HG02678 (cell line): Measurements from ENCODE around the gene COBL.
"Not testable (repeated sequence)": the region's sequence is repeated elsewhere in the genome, so short reads cannot be mapped to it uniquely, and the experiment has no call there.

Experiments
- ATAC-seq: cut with Tn5 transposase; IDR thresholded peaks from one replicate; pipeline ENCODE4 v1.9.1; 2021; ENCODE audit warnings: mild to moderate bottlenecking, moderate library complexity; ENCODE audit not compliant: unreplicated experiment

The COBL gene

DNA sequence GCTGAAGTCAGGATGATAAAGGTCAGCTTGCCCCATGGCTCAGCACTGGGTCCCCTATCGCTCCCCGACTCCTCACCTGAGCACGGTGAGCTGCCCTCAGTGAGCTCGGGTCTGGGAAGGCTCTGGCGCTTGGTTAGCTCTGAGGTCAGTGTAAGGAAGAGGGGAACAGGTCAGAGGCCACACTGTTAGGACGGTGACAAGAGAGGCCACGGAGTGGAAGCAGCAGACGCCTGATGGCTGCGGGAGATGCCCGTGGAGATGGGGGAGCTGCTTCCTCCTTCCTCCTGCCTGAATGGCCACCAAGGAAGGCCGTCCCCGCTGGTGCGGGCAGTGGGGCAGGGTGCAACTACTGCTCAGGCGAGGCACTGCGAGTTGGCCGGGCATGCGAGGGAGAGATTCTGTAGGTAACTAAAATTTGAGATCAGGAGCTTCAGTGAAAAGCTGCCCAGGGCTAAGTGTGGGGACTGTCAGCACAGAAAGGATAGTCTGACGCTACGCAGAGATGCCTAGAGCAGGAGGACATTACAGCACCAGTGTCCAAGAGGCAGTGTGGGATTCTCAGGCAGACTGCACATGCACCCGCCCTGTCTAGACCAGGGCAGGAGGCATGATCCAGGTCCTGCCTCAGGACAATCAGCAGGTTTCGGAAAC is 302.6 kb downstream of the COBL start:
- ATAC-seq = no peak

GRCh38 chr7:51013218-51013786 is 303.3 kb downstream of the COBL start:
- no peak for ATAC-seq

GRCh38 chr7:51012569-51013217 is 303.9 kb downstream of the COBL start:
- ATAC-seq = no peak

GRCh38 chr7:51011710-51012350 is 304.8 kb downstream of the COBL start:
- ATAC-seq = no peak

DNA sequence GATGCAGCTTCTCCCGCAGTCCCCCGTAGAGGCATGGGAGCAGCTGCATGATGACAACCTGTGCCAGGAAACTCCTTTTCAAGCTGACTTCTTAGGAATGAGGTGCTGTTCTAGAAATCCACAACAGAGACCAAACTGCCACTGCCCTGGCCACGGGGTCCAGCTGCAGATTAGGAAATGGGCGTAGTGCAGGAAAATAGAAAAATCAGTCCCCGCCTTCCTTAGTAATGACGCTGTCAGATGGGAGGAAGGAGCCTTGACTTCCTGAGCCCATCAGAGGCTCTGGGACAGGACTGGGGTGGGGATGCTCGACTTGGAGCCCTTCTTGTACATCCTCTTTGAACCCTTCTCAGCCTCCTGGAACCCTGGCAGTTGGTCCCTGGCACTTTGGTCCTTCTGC is 306.1 kb downstream of the COBL start:
- ATAC-seq = no peak

GRCh38 chr7:51009716-51010496 is 306.7 kb downstream of the COBL start:
- ATAC-seq = no peak

GRCh38 chr7:51007551-51008505 is 308.8 kb downstream of the COBL start:
- ATAC-seq = no peak

GRCh38 chr7:51006483-51007235 is 309.9 kb downstream of the COBL start:
- ATAC-seq = no peak

DNA sequence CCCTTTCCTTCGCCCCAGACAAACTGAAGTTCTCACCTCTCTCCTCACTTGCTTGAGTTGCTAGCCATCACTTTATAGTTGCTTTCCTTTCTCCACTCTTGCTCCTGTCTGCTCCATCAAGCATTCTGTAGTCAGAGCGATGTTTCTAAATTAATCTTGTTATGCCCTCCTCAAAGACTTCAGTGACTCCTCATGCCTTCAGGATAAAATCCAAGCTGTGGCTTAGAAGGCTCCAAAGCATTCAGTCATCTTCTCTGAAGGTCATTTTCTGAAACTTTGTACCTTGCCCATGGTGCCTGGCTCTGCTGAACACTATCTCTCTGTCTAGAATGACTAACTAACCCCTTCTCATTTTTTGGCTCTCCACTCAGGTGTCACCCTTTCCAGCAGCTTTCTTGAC is 311.5 kb downstream of the COBL start:
- ATAC-seq = no peak

DNA sequence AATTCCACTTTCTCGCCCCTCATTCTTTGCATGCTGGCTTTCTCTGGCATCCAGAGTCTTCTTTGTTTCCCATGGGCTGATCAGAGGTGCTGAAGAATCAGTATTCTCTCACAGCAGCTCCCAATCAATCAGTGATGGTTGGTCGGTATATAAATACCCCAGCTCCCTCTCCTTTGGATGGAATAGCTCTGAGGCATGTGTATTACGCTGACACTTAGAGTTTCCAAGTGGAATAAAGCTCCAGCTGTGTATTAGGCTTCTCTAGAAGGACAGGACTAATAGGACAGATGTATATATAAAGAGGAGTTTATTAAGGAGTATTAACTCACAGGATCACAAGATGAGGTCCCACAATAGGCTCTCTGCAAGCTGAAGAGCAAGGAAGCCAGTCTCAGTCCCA is 315.7 kb downstream of the COBL start:
- no peak for ATAC-seq

DNA sequence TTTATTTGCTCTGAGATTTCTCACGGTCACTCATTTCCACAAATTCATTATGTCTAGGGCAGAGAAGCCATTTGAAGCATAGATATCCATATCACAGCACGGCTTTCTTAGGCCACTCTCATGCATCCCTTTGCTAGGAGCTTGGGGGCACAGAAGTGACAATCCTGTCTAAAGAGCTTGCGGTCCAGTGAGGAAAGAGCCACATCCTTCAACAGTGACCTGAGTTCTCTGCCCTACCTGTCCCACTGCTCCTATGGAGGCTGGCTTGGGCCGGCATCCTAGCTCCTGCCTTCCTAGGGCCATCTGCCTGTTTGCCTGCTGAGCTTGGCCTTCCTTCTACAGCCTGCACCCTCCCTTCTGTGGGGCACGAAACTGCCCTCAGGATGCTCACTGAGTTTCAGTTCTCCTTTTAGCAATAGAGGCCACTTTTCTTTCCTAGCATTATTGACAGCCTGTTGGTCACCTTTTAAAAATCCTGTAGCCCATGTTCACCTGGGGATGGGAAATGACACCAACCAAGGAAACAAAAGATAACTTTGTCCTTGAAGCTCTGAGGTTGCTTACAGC is 321.8 kb downstream of the COBL start:
- ATAC-seq = no peak

DNA sequence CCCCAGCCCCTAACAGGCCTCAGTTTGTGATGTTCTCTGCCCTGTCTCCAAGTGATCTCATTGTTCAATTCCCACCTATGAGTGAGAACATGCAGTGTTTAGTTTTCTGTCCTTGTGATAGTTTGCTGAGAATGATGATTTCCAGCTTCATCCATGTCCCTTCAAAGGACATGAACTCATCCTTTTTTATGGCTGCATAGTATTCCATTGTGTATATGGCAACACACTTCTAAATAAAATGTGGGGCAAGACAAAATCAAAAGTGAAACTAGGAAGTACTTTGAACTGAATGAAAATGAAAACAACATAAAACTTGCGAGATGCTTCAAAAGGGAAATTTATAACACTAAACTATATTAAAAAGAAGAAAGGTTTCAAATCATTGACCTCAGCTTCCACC is 326.4 kb downstream of the COBL start:
- ATAC-seq = not testable (repeated sequence)

GRCh38 chr7:50988988-50989387 is 327.6 kb downstream of the COBL start:
- no peak for ATAC-seq

- ATAC-seq = no peak
Measured at GRCh38 chr7:50988465-50988864, 328.1 kb downstream of the COBL start.

DNA sequence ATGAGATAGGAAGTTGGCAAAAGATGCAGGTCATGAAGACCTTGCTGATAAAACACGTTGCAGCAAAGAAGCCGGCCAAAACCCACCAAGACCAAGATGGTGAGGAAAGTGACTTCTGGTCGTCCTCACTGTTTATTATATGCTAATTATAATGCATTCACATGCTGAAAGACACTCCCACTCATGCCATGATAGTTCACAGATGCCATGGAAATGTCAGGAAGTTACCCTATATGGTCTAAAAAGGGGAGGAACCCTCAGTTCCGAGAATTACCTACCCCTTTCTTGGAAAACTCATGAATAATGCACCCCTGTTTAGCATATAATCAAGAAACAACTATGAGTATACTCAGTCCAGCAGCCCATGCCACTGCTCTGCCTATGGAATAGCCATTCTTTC is 331.5 kb downstream of the COBL start:
- ATAC-seq = no peak

GRCh38 chr7:50983850-50984249 is 332.8 kb downstream of the COBL start:
- no peak for ATAC-seq

DNA sequence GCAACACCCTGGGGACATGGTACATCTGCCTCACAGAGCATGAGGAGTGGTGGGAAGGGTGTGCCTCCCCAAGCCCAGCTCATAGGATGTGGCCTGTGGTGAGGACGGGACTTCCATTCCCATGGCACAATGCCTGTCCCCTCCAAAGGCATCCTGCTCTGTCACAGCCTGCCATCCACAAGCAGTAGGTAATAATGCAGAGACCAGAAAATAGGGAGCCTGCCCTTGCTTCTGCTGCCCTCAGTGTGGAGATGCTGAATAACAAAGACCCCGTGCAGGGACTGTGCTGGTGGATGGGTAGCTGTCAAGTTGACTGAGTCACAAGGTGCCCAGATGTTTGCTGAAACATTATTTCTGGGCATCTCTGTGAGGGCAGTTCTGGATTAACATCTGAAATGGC is 334.0 kb downstream of the COBL start:
- ATAC-seq = no peak

DNA sequence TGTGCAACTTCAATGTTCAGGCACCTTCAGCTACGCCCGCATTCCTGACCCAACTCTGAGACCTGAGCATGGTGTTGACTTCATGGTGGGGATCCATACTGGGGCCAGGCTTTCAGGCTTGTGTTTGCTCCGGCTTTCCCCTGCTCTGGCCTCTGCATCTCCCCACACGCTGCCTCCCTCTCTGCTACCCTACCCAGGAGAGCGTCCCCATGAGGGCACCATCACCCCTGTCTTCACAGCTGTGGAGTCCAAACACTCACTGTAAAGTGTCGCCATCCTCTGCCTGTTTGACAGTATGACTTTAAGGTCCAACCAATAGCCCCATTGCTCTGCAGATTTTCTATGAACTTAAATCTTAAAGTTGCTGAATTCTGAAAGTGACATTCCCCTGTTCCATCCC is 334.9 kb downstream of the COBL start:
- ATAC-seq = no peak

DNA sequence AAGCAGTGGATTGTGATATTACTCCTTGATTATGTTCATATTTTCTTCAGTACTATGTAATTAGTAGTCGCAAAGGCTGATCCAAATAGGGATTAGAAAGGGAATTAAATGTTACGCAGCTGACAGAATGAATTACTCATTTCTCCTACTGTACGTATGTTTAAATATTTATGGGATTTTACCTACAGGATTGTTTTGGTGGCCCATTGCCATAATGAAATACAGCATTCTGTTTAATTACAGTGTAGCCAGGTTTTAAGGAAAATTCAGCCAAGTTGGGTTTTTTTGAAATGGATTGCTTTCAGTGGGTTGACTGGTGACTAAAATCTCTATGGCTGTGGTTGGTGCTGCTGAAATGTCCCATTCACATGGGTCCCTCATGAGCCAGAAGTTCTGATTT is 336.2 kb downstream of the COBL start:
- ATAC-seq = no peak
